Neural progenitor cell (in vitro differentiated cells): ENCODE results near the gene H6PD. TPM values are rescaled to one million over a fixed set of nuclear protein-coding genes. Genes with fewer than 3 reads are reported as not detected.

ENCODE experiments used
- DNase-seq: peaks from one replicate; pipeline ENCODE4 v3.0.0-alpha.2; 2016; ENCODE audit warnings: low spot score
- H2AFZ ChIP-seq: fragments of 200-600 bp; sonication (generic); replicated peaks from 2 replicates; pipeline ENCODE4 v1.6.1; 2016; ENCODE audit warnings: antibody characterized with exemption
- H3F3A ChIP-seq: fragments of 200-600 bp; sonication (generic); 2 replicates; pipeline ENCODE4 v1.6.1; 2016; ENCODE audit warnings: antibody characterized with exemption, low read depth
- H3K27ac ChIP-seq: fragments of 200-600 bp; sonication (generic); 2 replicates; pipeline ENCODE4 v1.5.1; 2016; ENCODE audit warnings: mild to moderate bottlenecking
- H3K27me3 ChIP-seq: fragments of 200-600 bp; sonication (generic); 2 replicates; pipeline ENCODE4 v1.6.1; 2016; ENCODE audit warnings: mild to moderate bottlenecking, moderate library complexity
- H3K36me3 ChIP-seq: fragments of 200-600 bp; sonication (generic); 2 replicates; pipeline ENCODE4 v1.5.1; 2016
- H3K4me1 ChIP-seq: fragments of 200-600 bp; sonication (generic); 2 replicates; pipeline ENCODE4 v1.6.1; 2016; ENCODE audit warnings: mixed run types
- H3K4me2 ChIP-seq: fragments of 200-600 bp; sonication (generic); 2 replicates; pipeline ENCODE4 v1.6.1; 2016
- H3K4me3 ChIP-seq: fragments of 200-600 bp; sonication (generic); 2 replicates; pipeline ENCODE4 v1.5.1; 2016
- H3K79me2 ChIP-seq: fragments of 200-600 bp; sonication (generic); 2 replicates; pipeline ENCODE4 v1.6.1; 2016; ENCODE audit warnings: low read depth
- H3K9ac ChIP-seq: fragments of 200-600 bp; sonication (generic); 2 replicates; pipeline ENCODE4 v1.6.1; 2016
- H3K9me3 ChIP-seq: fragments of 200-600 bp; sonication (generic); 2 replicates; pipeline ENCODE4 v1.5.1; 2016; ENCODE audit warnings: low read depth
- H4K20me1 ChIP-seq: fragments of 200-600 bp; sonication (generic); 2 replicates; pipeline ENCODE4 v1.6.1; 2016; ENCODE audit warnings: low read depth
- H3K27ac Mint-ChIP-seq: 3 replicates; pipeline ENCODE4 v1.8.0; 2021; ENCODE audit warnings: mixed read lengths
- H3K27me3 Mint-ChIP-seq: 2 replicates; pipeline ENCODE4 v1.8.0; 2022; ENCODE audit warnings: low read depth, mild to moderate bottlenecking, inconsistent platforms, moderate library complexity, mixed read lengths; ENCODE audit not compliant: insufficient read depth
- H3K36me3 Mint-ChIP-seq: 3 replicates; pipeline ENCODE4 v1.8.0; 2021; ENCODE audit warnings: mixed read lengths
- H3K4me1 Mint-ChIP-seq: 3 replicates; pipeline ENCODE4 v1.8.0; 2021; ENCODE audit warnings: mixed read lengths
- H3K4me3 Mint-ChIP-seq: 3 replicates; pipeline ENCODE4 v1.8.0; 2021; ENCODE audit warnings: mild to moderate bottlenecking, moderate library complexity, mixed read lengths
- H3K9me3 Mint-ChIP-seq: 3 replicates; pipeline ENCODE4 v1.8.0; 2020; ENCODE audit warnings: mixed read lengths
- EZH2 ChIP-seq: fragments of 200-600 bp; sonication (generic); IDR thresholded peaks from 2 replicates; pipeline ENCODE4 v1.6.1; 2017; ENCODE audit warnings: antibody characterized with exemption, mild to moderate bottlenecking, moderate library complexity
- EZH2phosphoT487 ChIP-seq: fragments of 200-600 bp; sonication (generic); IDR thresholded peaks from 2 replicates; pipeline ENCODE4 v1.6.1; 2017; ENCODE audit warnings: antibody characterized with exemption
- total RNA-seq: library from RNA; depleted of rRNA; stranded (reverse); fragments of >200 nt; gene quantifications from 2 replicates; pipeline ENCODE4 v1.2.3, GENCODE V29; 2015; ENCODE audit warnings: low replicate concordance
- TF ChIP-seq, protein P1 (sequence below): fragments of 200-600 bp; sonication (generic); IDR thresholded peaks from 2 replicates; pipeline ENCODE4 v1.5.1; 2017; ENCODE audit warnings: antibody characterized with exemption, mild to moderate bottlenecking

The H6PD gene
- total RNA-seq, 1 donor from 2014 or later = 6.0 TPM

GRCh38 chr1:9302745-9303524 lies 68.4 kb downstream of the H6PD start:
- no peak overlapping the region for H2AFZ ChIP-seq
- Mint-ChIP-seq H3K4me1 (peaks cover 6% of the 10 kb centered on the region), H3K4me3 (no peak overlapping the region), H3K27me3 (peaks cover 8% of the 10 kb centered on the region), H3K27ac (no peak overlapping the region), H3K36me3 (no peaks in the 10 kb centered on the region), H3K9me3 (no peaks in the 10 kb centered on the region)
- TF ChIP-seq, protein P1, sequence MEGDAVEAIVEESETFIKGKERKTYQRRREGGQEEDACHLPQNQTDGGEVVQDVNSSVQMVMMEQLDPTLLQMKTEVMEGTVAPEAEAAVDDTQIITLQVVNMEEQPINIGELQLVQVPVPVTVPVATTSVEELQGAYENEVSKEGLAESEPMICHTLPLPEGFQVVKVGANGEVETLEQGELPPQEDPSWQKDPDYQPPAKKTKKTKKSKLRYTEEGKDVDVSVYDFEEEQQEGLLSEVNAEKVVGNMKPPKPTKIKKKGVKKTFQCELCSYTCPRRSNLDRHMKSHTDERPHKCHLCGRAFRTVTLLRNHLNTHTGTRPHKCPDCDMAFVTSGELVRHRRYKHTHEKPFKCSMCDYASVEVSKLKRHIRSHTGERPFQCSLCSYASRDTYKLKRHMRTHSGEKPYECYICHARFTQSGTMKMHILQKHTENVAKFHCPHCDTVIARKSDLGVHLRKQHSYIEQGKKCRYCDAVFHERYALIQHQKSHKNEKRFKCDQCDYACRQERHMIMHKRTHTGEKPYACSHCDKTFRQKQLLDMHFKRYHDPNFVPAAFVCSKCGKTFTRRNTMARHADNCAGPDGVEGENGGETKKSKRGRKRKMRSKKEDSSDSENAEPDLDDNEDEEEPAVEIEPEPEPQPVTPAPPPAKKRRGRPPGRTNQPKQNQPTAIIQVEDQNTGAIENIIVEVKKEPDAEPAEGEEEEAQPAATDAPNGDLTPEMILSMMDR = no peak
- TF ChIP-seq EZH2 (no peak), EZH2phosphoT487 (no peak)
- no peaks in the 10 kb centered on the region for H3K27me3 ChIP-seq
- H4K20me1 ChIP-seq = no peaks in the 10 kb centered on the region
- H3K27ac ChIP-seq = no peak overlapping the region
- H3K79me2 ChIP-seq = no peaks in the 10 kb centered on the region
- no peaks in the 10 kb centered on the region for H3K36me3 ChIP-seq
- no peaks in the 10 kb centered on the region for H3F3A ChIP-seq
- no peak overlapping the region for H3K4me2 ChIP-seq
- no peak for DNase-seq
- H3K9me3 ChIP-seq = no peaks in the 10 kb centered on the region
- no peak overlapping the region for H3K9ac ChIP-seq
- no peaks in the 10 kb centered on the region for H3K4me1 ChIP-seq
- no peak overlapping the region for H3K4me3 ChIP-seq

- H3F3A ChIP-seq = no peaks in the 10 kb centered on the region
- no peak for TF ChIP-seq EZH2phosphoT487
- TF ChIP-seq, protein P1 = no peak
- TF ChIP-seq EZH2 = no peak
- Mint-ChIP-seq H3K27ac (no peak overlapping the region), H3K9me3 (no peaks in the 10 kb centered on the region), H3K4me3 (no peak overlapping the region), H3K4me1 (peaks cover 12% of the 10 kb centered on the region), H3K27me3 (peaks cover 8% of the 10 kb centered on the region), H3K36me3 (no peaks in the 10 kb centered on the region)
- H3K79me2 ChIP-seq = no peaks in the 10 kb centered on the region
- no peaks in the 10 kb centered on the region for H3K9me3 ChIP-seq
- no peak overlapping the region for H3K9ac ChIP-seq
- no peaks in the 10 kb centered on the region for H3K27me3 ChIP-seq
- no peaks in the 10 kb centered on the region for H3K4me1 ChIP-seq
- no peak overlapping the region for H3K4me3 ChIP-seq
- H3K27ac ChIP-seq = no peak overlapping the region
- H3K4me2 ChIP-seq = no peak overlapping the region
- no peak overlapping the region for H2AFZ ChIP-seq
- no peaks in the 10 kb centered on the region for H3K36me3 ChIP-seq
- DNase-seq = no peak
- H4K20me1 ChIP-seq = no peaks in the 10 kb centered on the region
Measured at GRCh38 chr1:9303916-9304315, 69.3 kb downstream of the H6PD start.

DNA sequence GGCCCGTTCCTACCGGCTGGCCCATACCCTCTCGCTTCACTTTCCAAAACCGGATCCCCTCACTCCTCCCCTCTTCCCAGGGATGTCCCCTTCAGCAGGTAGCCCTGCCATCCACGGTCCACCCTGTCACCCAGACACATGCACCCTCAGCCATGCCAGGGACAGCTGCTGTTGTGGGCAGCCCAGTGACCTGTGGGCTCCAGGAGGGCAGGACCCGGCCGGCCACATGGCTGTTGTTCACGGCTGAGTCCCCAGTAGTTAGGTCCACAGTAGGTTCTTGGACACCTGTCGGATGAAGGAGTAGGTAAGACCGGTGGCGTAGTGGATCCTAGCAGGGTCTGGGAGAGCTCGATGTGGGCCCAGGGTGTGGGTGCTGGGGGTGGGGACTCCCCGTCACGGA lies 70.6 kb downstream of the H6PD start:
- Histone ChIP-seq H3K27ac (no peak overlapping the region), H3K4me2 (no peak overlapping the region), H3K79me2 (no peaks in the 10 kb centered on the region), H3K36me3 (no peaks in the 10 kb centered on the region), H3K4me3 (no peak overlapping the region), H3K4me1 (no peaks in the 10 kb centered on the region), H3F3A (no peaks in the 10 kb centered on the region), H3K27me3 (no peaks in the 10 kb centered on the region), H3K9ac (no peak overlapping the region), H3K9me3 (no peaks in the 10 kb centered on the region), H4K20me1 (no peaks in the 10 kb centered on the region), H2AFZ (no peak overlapping the region)
- Mint-ChIP-seq H3K9me3 (no peaks in the 10 kb centered on the region), H3K27me3 (peaks cover 10% of the 10 kb centered on the region), H3K4me3 (no peak overlapping the region), H3K36me3 (no peaks in the 10 kb centered on the region), H3K27ac (no peak overlapping the region), H3K4me1 (peaks cover 14% of the 10 kb centered on the region)
- no peak for DNase-seq
- TF ChIP-seq, protein P1 = no peak
- TF ChIP-seq EZH2 = no peak
- TF ChIP-seq EZH2phosphoT487 = no peak
